Measurements from ENCODE around the gene PLA2G4C.
"Not testable (repeated sequence)": the region's sequence is repeated elsewhere in the genome, so short reads cannot be mapped to it uniquely, and the experiment has no call there.

The PLA2G4C gene

GRCh38 chr19:48108997-48109782 is 1.4 kb downstream of the PLA2G4C start:
- no peak for DNase-seq

GRCh38 chr19:48103922-48104321 is 6.7 kb downstream of the PLA2G4C start:
- no peak for DNase-seq

GRCh38 chr19:48102870-48103751 is 7.5 kb downstream of the PLA2G4C start:
- DNase-seq, result peak in 1 of 2 experiments; percentile 3

GRCh38 chr19:48095612-48096175 is 14.9 kb downstream of the PLA2G4C start:
- no peak for DNase-seq

- no peak for DNase-seq
These were observed 15.8 kb downstream of the PLA2G4C start for GRCh38 chr19:48094855-48095203.

GRCh38 chr19:48094129-48094854 is 16.3 kb downstream of the PLA2G4C start:
- no peak for DNase-seq

GRCh38 chr19:48091111-48091718 is 19.4 kb downstream of the PLA2G4C start:
- DNase-seq, result not testable (repeated sequence)

- DNase-seq, result no peak
These were observed 20.3 kb downstream of the PLA2G4C start for GRCh38 chr19:48090281-48090802.

- DNase-seq, result not testable (repeated sequence)
These were observed 21.6 kb downstream of the PLA2G4C start for GRCh38 chr19:48088991-48089390.

- DNase-seq, result no peak
These were observed 24.4 kb downstream of the PLA2G4C start for GRCh38 chr19:48085904-48086864.

- no peak for DNase-seq
These were observed 25.5 kb downstream of the PLA2G4C start for GRCh38 chr19:48085076-48085475.

GRCh38 chr19:48081106-48081505 is 29.5 kb downstream of the PLA2G4C start:
- DNase-seq, result no peak

- DNase-seq, result not testable (repeated sequence)
These were observed 40.3 kb downstream of the PLA2G4C start for GRCh38 chr19:48070177-48070769.

GRCh38 chr19:48069435-48069834 is 41.2 kb downstream of the PLA2G4C start:
- DNase-seq, result no peak

GRCh38 chr19:48064509-48064908 is 46.1 kb downstream of the PLA2G4C start:
- DNase-seq, result no peak

- no peak for DNase-seq
These were observed 48.9 kb downstream of the PLA2G4C start for GRCh38 chr19:48061401-48062344.

- no peak for DNase-seq
These were observed 50.2 kb downstream of the PLA2G4C start for GRCh38 chr19:48060381-48060780.

GRCh38 chr19:48059331-48059730 is 51.3 kb downstream of the PLA2G4C start:
- no peak for DNase-seq

GRCh38 chr19:48053856-48054255 is 56.8 kb downstream of the PLA2G4C start:
- no peak for DNase-seq
